ENCODE data around the gene ZNF618.

- TF ChIP-seq, protein P1, sequence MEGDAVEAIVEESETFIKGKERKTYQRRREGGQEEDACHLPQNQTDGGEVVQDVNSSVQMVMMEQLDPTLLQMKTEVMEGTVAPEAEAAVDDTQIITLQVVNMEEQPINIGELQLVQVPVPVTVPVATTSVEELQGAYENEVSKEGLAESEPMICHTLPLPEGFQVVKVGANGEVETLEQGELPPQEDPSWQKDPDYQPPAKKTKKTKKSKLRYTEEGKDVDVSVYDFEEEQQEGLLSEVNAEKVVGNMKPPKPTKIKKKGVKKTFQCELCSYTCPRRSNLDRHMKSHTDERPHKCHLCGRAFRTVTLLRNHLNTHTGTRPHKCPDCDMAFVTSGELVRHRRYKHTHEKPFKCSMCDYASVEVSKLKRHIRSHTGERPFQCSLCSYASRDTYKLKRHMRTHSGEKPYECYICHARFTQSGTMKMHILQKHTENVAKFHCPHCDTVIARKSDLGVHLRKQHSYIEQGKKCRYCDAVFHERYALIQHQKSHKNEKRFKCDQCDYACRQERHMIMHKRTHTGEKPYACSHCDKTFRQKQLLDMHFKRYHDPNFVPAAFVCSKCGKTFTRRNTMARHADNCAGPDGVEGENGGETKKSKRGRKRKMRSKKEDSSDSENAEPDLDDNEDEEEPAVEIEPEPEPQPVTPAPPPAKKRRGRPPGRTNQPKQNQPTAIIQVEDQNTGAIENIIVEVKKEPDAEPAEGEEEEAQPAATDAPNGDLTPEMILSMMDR (IDR thresholded peaks at IDR 0.05) = no peak
- TF ChIP-seq EP300 (IDR thresholded peaks at IDR 0.05) = no peak
Measured at GRCh38 chr9:113894166-113894565, 18.1 kb downstream of the ZNF618 start.
